ENCODE measurements around the gene TBC1D12. TPM values are rescaled to one million over a fixed set of nuclear protein-coding genes. Genes with fewer than 3 reads are reported as not detected.
A peak's percentile ranks its signal among the peaks of the same experiment; 100 is the strongest.
"Not testable (repeated sequence)": the region's sequence is repeated elsewhere in the genome, so short reads cannot be mapped to it uniquely, and the experiment has no call there.

Gene TBC1D12
- total RNA-seq, 2 experiments from 2014 or later, result 0.35 to 0.39 TPM

- H3K27me3 Mint-ChIP-seq, result peaks cover 29% of the 10 kb centered on the region
- POLR2A ChIA-PET, result no interaction called here
- intact Hi-C loops (cut with DNase I, micrococcal nuclease), result no loop called here
Observed at GRCh38 chr10:94370501-94370900, 31.8 kb upstream of the TBC1D12 start.

DNA sequence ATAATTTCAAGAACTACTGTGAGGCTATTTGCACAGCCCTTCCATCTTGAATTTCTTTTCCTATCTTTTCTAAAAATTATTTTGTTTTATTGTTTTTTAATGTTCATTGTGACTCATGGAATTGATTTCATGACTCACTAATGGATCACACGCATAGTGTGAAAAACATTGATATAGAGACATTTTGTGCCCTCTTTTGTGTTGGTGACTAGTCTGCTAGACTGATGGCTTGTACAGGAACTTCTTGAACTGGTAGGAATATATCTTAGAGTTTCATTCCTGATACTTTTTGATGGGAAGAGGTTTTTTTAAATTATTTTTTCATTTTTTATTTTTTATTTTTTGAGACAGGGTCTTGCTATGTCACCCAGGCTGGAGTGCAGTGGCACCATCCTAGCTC, 27.0 kb upstream of the TBC1D12 start:
- H3K27me3 Mint-ChIP-seq, result peaks cover 30% of the 10 kb centered on the region
- ATAC-seq (no peak), DNase-seq (no peak)
- intact Hi-C loops (cut with DNase I, micrococcal nuclease), result no loop called here
- H3K27ac Mint-ChIP-seq, result no peak overlapping the region
- no peaks in the 10 kb centered on the region for H3K36me3 Mint-ChIP-seq (ENCODE audit: low read depth)
- no peaks in the 10 kb centered on the region for H3K9me3 Mint-ChIP-seq (ENCODE audit: low read depth)
- no peak overlapping the region for H3K4me3 Mint-ChIP-seq
- ChIA-PET CTCF (no interaction called here), POLR2A (no interaction called here)
- H3K4me1 Mint-ChIP-seq, result no peaks in the 10 kb centered on the region

More at GRCh38 chr10:94370501-94370900, 31.8 kb upstream of the TBC1D12 start:
- H3K27ac Mint-ChIP-seq, result no peak overlapping the region
- H3K4me3 Mint-ChIP-seq, result no peak overlapping the region
- CTCF ChIA-PET, result interaction anchor here (1.3 kb wide), 1 partner anchor 12 kb away, joined by 3 read pairs; no protein-coding TSS in a partner anchor
- no peaks in the 10 kb centered on the region for H3K4me1 Mint-ChIP-seq
- DNase-seq, result no peak
- no peak for ATAC-seq
- no peaks in the 10 kb centered on the region for H3K36me3 Mint-ChIP-seq (ENCODE audit: low read depth)
- H3K9me3 Mint-ChIP-seq (ENCODE audit: low read depth), result no peaks in the 10 kb centered on the region

DNA sequence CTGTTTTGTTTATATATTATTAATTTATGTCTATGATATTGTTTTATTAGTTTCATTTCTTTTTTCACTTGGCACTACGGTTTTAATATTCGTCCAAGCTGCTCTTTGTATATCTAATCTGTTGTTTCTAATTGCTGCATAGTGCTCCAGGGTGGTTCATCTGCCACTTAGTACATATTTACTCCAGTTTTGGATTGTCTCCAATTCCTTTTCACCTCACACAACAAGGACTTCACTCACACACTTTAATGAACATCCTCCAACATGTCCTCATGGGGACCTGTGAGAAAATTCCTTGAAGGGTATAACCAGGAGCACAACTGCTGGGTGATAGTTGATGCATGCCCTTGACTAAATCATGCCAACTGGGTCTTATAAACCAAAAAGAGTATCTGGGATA, 25.5 kb upstream of the TBC1D12 start:
- no peak for ATAC-seq
- intact Hi-C loops (cut with DNase I, micrococcal nuclease), result no loop called here
- Mint-ChIP-seq H3K4me1 (no peaks in the 10 kb centered on the region), H3K36me3 (ENCODE audit: low read depth) (no peaks in the 10 kb centered on the region), H3K4me3 (no peak overlapping the region), H3K27ac (no peak overlapping the region), H3K27me3 (peaks cover 28% of the 10 kb centered on the region), H3K9me3 (ENCODE audit: low read depth) (no peaks in the 10 kb centered on the region)
- DNase-seq, result no peak
- ChIA-PET CTCF (no interaction called here), POLR2A (no interaction called here)

DNA sequence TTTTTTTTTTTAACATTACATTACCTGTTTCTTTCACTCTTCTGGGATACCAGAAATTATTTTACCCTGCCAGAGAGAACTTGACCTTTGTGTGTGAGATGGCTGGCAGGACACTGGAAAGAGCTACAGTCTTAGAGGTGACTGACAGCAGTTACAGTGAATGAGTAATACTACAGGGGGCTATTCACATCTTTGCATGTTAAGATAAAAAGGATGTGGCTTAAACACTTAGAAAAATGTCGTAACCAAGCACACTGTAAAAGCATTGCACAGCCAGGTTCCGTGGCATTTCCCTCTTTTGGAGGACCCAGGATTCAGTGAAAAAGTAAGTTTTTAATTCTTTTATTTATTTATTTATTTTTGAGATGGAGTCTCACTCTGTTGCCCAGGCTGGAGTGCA, 18.8 kb upstream of the TBC1D12 start:
- ChIA-PET CTCF (interaction anchor here (0.6 kb wide), 1 partner anchor 1545 kb away, joined by 3 read pairs; no protein-coding TSS in a partner anchor), POLR2A (no interaction called here)
- Mint-ChIP-seq H3K4me3 (no peak overlapping the region), H3K9me3 (ENCODE audit: low read depth) (no peaks in the 10 kb centered on the region), H3K36me3 (ENCODE audit: low read depth) (no peaks in the 10 kb centered on the region), H3K4me1 (no peaks in the 10 kb centered on the region), H3K27me3 (no peaks in the 10 kb centered on the region), H3K27ac (no peak overlapping the region)
- no peak for ATAC-seq
- intact Hi-C loops (cut with DNase I, micrococcal nuclease), result no loop called here
- no peak for DNase-seq

DNA sequence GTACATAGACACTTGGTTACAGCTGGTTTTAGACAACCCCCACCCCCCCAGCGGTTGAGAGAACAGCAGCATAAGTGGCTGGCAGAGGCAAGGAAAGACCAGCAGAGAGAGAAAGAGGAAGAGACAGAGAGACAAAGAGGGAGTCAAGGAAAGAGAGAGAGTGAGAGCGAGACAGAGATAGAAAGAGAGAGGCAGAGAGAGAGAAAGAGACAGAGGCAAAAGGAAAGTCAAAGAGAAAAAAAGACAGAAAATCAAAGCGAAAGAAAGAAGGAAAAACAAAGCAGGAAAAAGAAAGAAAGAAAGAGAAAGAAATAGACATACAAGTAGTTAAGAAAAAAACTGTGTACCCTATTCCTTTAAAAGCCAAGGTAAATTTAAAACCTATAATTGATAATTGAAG, 16.6 kb upstream of the TBC1D12 start:
- H3K4me3 Mint-ChIP-seq; H3K36me3 Mint-ChIP-seq (ENCODE audit: low read depth); H3K27ac Mint-ChIP-seq; H3K9me3 Mint-ChIP-seq (ENCODE audit: low read depth); DNase-seq; ATAC-seq; H3K27me3 Mint-ChIP-seq; H3K4me1 Mint-ChIP-seq; intact Hi-C loops (cut with DNase I, micrococcal nuclease); POLR2A ChIA-PET: not testable (repeated sequence)
- CTCF ChIA-PET, result interaction anchor here (0.6 kb wide), 1 partner anchor 64 kb away, joined by 3 read pairs; no protein-coding TSS in a partner anchor

GRCh38 chr10:94392117-94392516, 10.2 kb upstream of the TBC1D12 start:
- POLR2A ChIA-PET; H3K36me3 Mint-ChIP-seq (ENCODE audit: low read depth); CTCF ChIA-PET; DNase-seq; H3K27me3 Mint-ChIP-seq; ATAC-seq; H3K27ac Mint-ChIP-seq; H3K4me1 Mint-ChIP-seq; H3K9me3 Mint-ChIP-seq (ENCODE audit: low read depth); H3K4me3 Mint-ChIP-seq; intact Hi-C loops (cut with DNase I, micrococcal nuclease): not testable (repeated sequence)

DNA sequence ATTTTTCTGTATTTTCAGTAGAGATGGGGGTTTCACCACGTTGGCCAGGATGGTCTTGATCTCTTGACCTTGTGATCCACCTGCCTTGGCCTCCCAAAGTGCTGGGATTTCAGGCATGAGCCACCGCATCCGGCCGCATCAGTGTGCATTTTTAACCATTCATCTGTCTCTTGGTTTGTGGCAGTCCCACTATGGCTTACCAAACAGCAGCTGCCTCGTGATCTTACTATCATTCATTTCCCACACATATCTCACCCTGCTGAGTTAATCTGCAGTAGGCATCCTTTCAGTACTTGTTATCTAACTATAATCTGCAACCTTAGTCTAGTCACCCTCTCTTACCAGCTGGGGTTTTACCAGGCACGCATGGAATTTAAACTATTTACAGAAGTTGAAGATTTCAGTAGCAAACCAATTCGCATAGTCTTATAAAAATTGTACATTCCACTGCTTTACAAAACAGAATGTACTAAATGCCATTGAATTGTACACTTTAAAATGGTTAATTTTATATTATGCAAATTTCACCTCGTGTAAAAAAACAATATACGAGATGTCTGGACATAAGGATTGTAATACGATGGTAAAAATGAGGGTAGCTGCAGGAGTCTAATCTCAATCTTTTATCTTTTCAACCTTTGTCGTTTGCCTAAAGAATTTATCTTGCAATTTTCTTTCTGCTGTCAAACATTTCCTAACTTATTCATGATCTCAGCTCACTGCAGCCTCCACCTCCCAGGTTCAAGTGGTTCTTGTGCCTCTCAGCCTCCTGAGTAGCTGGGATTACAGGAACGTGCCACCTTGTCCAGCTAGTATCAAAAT, 4.6 kb upstream of the TBC1D12 start:
- Mint-ChIP-seq H3K9me3 (ENCODE audit: low read depth) (peaks cover 2% of the 10 kb centered on the region), H3K4me3 (no peak overlapping the region), H3K4me1 (no peaks in the 10 kb centered on the region), H3K27ac (no peak overlapping the region), H3K36me3 (ENCODE audit: low read depth) (peaks cover 3% of the 10 kb centered on the region), H3K27me3 (peaks cover 24% of the 10 kb centered on the region)
- intact Hi-C loops (cut with DNase I, micrococcal nuclease), result no loop called here
- ATAC-seq (no peak), DNase-seq (no peak)
- POLR2A ChIA-PET, result no interaction called here
- CTCF ChIA-PET, result interaction anchor here (0.7 kb wide), 1 partner anchor 16 kb away, joined by 3 read pairs; no protein-coding TSS in a partner anchor

DNA sequence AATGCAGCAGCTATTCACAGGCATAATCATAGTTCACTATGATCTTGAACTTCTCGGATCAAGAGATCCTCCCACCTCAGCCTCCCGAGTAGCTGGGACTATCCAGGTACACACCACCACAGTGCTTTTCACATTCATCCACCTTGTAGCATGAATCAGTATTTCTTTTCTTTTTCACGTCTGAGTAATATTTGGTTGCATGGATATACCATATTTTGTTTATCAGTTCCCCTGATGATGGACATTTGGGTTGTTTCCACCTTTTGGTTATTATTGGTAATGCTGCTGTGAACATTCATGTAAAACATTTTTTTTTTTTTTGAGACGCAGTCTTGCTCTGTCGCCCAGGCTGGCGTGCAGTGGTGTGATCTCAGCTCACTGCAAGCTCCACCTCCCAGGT, 3.6 kb upstream of the TBC1D12 start:
- peaks cover 28% of the 10 kb centered on the region for H3K27me3 Mint-ChIP-seq
- intact Hi-C loops (cut with DNase I, micrococcal nuclease), result no loop called here
- ATAC-seq, result no peak

DNA sequence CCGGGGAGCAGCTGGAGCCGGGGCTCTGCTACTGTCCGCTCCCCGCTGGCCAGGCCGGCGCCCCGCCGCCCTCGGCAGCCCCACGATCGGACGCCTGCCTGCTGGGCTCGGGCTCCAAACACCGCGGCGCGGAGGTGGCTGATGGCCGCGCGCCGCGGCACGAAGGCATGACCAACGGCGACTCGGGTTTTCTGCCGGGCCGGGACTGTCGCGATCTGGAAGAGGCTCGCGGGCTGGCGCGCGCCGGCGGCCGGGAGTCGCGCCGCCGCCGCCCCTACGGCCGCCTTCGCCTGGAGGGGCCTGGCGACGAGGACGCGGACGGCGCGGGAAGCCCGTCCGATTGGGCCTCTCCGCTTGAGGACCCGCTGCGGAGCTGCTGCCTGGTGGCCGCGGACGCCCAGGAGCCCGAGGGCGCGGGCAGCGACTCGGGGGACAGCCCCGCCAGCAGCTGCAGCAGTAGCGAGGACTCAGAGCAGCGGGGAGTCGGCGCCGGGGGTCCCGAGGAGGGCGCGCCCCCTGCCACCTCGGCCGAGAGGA, 570 bp downstream of the TBC1D12 start:
- H3K9me3 Mint-ChIP-seq (ENCODE audit: low read depth), result peaks cover 2% of the 10 kb centered on the region
- H3K4me1 Mint-ChIP-seq, result peaks cover 2% of the 10 kb centered on the region
- ATAC-seq (peak; percentile 28), DNase-seq (no peak)
- H3K4me3 Mint-ChIP-seq, result peak overlapping the region; percentile 58
- H3K27ac Mint-ChIP-seq, result no peak overlapping the region
- peaks cover 45% of the 10 kb centered on the region for H3K27me3 Mint-ChIP-seq
- ChIA-PET POLR2A (interaction anchor here (0.6 kb wide), 1 partner anchor 42 kb away, joined by 6 read pairs; no protein-coding TSS in a partner anchor), CTCF (interaction anchor here (0.7 to 1.7 kb wide), 2 partner anchors 83 to 98 kb away, joined by 3 to 4 read pairs; no protein-coding TSS in a partner anchor)
- intact Hi-C loops (cut with DNase I, micrococcal nuclease), result loop anchor here (1.0 to 2.0 kb wide), 3 partner anchors 40 to 142 kb away; partner anchors contain the start of genes NOC3L (in 2 of the 2) and HELLS (in 1 of the 2)
- peaks cover 3% of the 10 kb centered on the region for H3K36me3 Mint-ChIP-seq (ENCODE audit: low read depth)

More for the DNA sequence above, 3.6 kb upstream of the TBC1D12 start:
- Mint-ChIP-seq H3K27ac (no peak overlapping the region), H3K4me3 (no peak overlapping the region), H3K4me1 (peaks cover 2% of the 10 kb centered on the region), H3K36me3 (ENCODE audit: low read depth) (peaks cover 3% of the 10 kb centered on the region), H3K9me3 (ENCODE audit: low read depth) (peaks cover 2% of the 10 kb centered on the region)
- no peak for DNase-seq
- POLR2A ChIA-PET, result interaction anchor here (0.6 kb wide), 1 partner anchor 1527 kb away, joined by 4 read pairs; no protein-coding TSS in a partner anchor
- CTCF ChIA-PET, result no interaction called here

- ATAC-seq (peak; percentile 31), DNase-seq (peak; percentile 36)
- peak overlapping the region; percentile 58 for H3K4me3 Mint-ChIP-seq
- H3K27ac Mint-ChIP-seq, result no peak overlapping the region
- H3K9me3 Mint-ChIP-seq (ENCODE audit: low read depth), result peaks cover 2% of the 10 kb centered on the region
- POLR2A ChIA-PET, result interaction anchor here (0.6 kb wide), 1 partner anchor 42 kb away, joined by 6 read pairs; no protein-coding TSS in a partner anchor
- intact Hi-C loops (cut with DNase I, micrococcal nuclease), result loop anchor here (2.0 kb wide), 2 partner anchors 41 to 141 kb away; partner anchors contain the start of genes HELLS (in 1 of the 2) and NOC3L (in 1 of the 2)
- CTCF ChIA-PET, result no interaction called here
- H3K27me3 Mint-ChIP-seq, result peaks cover 45% of the 10 kb centered on the region
- peaks cover 3% of the 10 kb centered on the region for H3K36me3 Mint-ChIP-seq (ENCODE audit: low read depth)
- H3K4me1 Mint-ChIP-seq, result peaks cover 2% of the 10 kb centered on the region
Observed at GRCh38 chr10:94403380-94404213, 1.3 kb downstream of the TBC1D12 start.

DNA sequence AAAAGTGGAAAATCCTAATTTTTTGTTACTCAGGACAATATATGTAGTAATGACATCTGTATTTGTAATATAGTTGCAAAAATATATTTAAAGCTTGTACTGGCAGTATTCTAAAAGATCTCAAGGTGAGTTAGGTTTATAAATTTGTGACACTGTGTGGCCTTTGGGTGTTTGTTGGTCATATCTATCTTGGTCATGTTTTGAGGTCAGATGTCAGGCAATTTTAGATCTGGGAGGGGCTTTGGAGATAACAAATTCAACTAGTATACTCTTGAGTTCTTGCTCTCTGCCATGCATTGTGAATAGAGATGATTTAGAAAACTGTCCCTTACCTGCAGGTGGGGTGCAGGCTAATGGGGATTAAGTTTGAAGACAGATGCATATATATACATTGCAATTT, 3.1 kb downstream of the TBC1D12 start:
- ATAC-seq, result no peak
- H3K27me3 Mint-ChIP-seq, result peaks cover 43% of the 10 kb centered on the region

More for the DNA sequence above, 3.1 kb downstream of the TBC1D12 start:
- Mint-ChIP-seq H3K36me3 (ENCODE audit: low read depth) (peaks cover 3% of the 10 kb centered on the region), H3K9me3 (ENCODE audit: low read depth) (peaks cover 2% of the 10 kb centered on the region), H3K4me3 (no peak overlapping the region), H3K4me1 (peaks cover 2% of the 10 kb centered on the region), H3K27ac (no peak overlapping the region)
- no peak for DNase-seq
- POLR2A ChIA-PET, result no interaction called here
- intact Hi-C loops (cut with DNase I, micrococcal nuclease), result no loop called here
- CTCF ChIA-PET, result interaction anchor here (1.5 kb wide), 1 partner anchor 39 kb away, joined by 3 read pairs; no protein-coding TSS in a partner anchor

Measured in activated CD4-positive, alpha-beta T cell treated with anti-CD3 and anti-CD28 coated beads for 36 hours (primary cell).